Adrenal gland (tissue), 5 donors: ENCODE data around the gene CNKSR3.

Source experiments
- POLR2A ChIP-seq, 2 donors: fragments of 450-650 bp; IDR thresholded peaks; one replicate each; pipeline ENCODE4 v1.6.1; 2017; ENCODE audit warnings: antibody characterized with exemption in 2 of 2, mild to moderate bottlenecking in 2 of 2, moderate library complexity in 1 of 2
- TF ChIP-seq, protein P1 (sequence below), 6 experiments: fragments of 450-650 bp in 4 of 6; fragments of 200-600 bp in 2 of 6; sonication (generic) in 1 of 6; IDR thresholded peaks; 1 replicate in 5 of 6; 2 replicates in 1 of 6; pipeline versions ENCODE4 v1.5.1 to v1.8.0; 2016 to 2021; ENCODE audit warnings: antibody characterized with exemption in 6 of 6, mild to moderate bottlenecking in 2 of 6, moderate library complexity in 1 of 6
- donor health status: DM: no; HTN: no; CAD: no.

DNA sequence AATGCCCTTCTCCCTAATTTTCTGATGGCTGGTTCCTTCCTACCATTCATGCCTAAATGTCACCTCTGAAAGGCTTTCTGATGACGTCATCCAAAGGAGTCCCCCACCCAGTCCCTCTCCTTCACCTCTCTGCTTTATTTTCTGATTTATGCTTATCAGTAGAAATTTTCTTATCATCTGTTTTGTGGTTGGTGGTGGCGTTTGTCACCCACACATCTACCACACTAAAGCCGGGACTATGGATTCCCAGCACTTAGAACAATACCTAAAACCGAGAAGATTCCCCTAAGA is 9.0 kb downstream of the CNKSR3 start:
- TF ChIP-seq, protein P1, sequence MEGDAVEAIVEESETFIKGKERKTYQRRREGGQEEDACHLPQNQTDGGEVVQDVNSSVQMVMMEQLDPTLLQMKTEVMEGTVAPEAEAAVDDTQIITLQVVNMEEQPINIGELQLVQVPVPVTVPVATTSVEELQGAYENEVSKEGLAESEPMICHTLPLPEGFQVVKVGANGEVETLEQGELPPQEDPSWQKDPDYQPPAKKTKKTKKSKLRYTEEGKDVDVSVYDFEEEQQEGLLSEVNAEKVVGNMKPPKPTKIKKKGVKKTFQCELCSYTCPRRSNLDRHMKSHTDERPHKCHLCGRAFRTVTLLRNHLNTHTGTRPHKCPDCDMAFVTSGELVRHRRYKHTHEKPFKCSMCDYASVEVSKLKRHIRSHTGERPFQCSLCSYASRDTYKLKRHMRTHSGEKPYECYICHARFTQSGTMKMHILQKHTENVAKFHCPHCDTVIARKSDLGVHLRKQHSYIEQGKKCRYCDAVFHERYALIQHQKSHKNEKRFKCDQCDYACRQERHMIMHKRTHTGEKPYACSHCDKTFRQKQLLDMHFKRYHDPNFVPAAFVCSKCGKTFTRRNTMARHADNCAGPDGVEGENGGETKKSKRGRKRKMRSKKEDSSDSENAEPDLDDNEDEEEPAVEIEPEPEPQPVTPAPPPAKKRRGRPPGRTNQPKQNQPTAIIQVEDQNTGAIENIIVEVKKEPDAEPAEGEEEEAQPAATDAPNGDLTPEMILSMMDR (IDR thresholded peaks at IDR 0.05) = no peak
- no peak for TF ChIP-seq POLR2A (IDR thresholded peaks at IDR 0.05)
